Activated CD4-positive, alpha-beta T cell treated with anti-CD3 and anti-CD28 coated beads, Interleukin-2, amount 10 ng/mL, durations not matched to agents 24 days and 14 days (primary cell): ENCODE data around the gene RGPD5. TPM values are rescaled to one million over a fixed set of nuclear protein-coding genes. Genes with fewer than 3 reads are reported as not detected.
"Not testable (repeated sequence)": the region's sequence is repeated elsewhere in the genome, so short reads cannot be mapped to it uniquely, and the experiment has no call there.

Experiments used
- DNase-seq: peaks from one replicate; pipeline ENCODE4 v3.0.0; 2022
- H3K27ac Mint-ChIP-seq: one replicate; pipeline ENCODE4 v1.8.0; 2022; ENCODE audit warnings: mild to moderate bottlenecking, mixed read lengths
- H3K27me3 Mint-ChIP-seq: one replicate; pipeline ENCODE4 v1.8.0; 2022; ENCODE audit warnings: mixed read lengths
- H3K36me3 Mint-ChIP-seq: one replicate; pipeline ENCODE4 v1.8.0; 2022; ENCODE audit warnings: low read depth, mild to moderate bottlenecking, mixed read lengths
- H3K4me1 Mint-ChIP-seq: one replicate; pipeline ENCODE4 v1.8.0; 2021; ENCODE audit warnings: mixed read lengths
- H3K4me3 Mint-ChIP-seq: one replicate; pipeline ENCODE4 v1.8.0; 2022; ENCODE audit warnings: mild to moderate bottlenecking, moderate library complexity, mixed read lengths
- H3K9me3 Mint-ChIP-seq: one replicate; pipeline ENCODE4 v1.8.0; 2021; ENCODE audit warnings: mixed read lengths
- intact Hi-C: fragments of 100-400 bp; cut with micrococcal nuclease; formaldehyde crosslinking; loops from one replicate; pipeline ENCODE4 v1.15.1; 2023
- total RNA-seq: library from RNA; stranded (reverse); gene quantifications from 2 replicates; pipeline ENCODE4 v1.2.3, GENCODE V29; 2022

Gene RGPD5
- total RNA-seq, result 27.8 and 29.7 TPM in 2 replicates

DNA sequence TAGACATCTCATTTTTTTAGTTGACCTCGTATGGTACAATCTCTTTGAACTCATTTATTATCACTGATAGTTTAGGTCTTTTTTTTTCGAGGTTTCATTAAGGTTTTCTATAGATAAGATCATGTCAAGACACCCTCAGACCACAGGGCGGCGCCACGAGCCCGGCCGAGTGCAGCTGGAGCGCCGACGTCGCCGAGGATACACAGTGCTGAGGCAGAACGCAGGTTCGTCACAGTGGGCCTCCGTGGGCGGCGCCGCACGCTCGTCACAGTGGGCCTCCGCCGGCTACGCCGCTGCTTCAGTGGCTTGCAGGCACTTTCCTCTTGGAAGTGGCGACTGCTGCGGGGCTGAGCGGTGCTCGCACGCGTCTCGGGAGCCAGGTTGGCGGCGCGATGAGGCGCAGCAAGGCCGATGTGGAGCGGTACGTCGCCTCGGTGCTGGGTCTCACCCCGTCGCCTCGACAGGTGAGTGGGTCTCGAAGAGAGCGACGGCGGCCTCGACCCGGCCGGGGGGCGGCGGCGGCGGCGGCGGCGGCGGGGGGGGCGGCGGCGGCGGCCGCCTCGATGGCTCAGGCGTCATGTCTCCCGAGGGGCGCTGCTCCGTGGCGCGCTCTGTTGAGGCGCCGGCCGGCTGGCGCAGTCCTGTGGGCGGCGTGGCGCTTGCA, at the start of gene RGPD5:
Gene RGPD5 (plus strand): TSS at position 232 of the 664 bp plus-strand sequence. CDS start 161 bp downstream, at position 393.
- H3K4me3 Mint-ChIP-seq, H3K4me1 Mint-ChIP-seq, H3K27me3 Mint-ChIP-seq, H3K36me3 Mint-ChIP-seq, DNase-seq, H3K9me3 Mint-ChIP-seq, H3K27ac Mint-ChIP-seq, intact Hi-C loops: not testable (repeated sequence)

DNA sequence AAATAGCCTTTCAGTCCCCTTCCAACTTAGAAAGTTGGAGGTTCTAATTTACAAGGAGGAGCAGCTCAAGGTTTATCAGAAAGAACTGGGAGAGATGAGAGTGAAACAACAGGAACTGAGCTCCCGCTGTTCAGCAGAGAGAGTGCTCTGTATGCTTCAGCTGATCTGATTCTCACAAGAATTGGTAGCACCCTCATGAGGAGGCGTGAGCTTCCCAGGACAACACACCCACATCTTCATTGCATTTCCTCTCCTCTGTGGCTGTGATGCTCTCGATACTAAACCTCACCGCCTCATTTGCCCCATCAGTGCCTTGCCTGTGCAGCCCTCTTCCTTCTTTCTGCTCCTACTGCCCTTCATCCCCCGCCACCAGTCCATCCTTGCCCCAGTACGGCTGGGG, 42.5 kb upstream of the RGPD5 start:
- intact Hi-C loops, H3K9me3 Mint-ChIP-seq, H3K4me1 Mint-ChIP-seq, H3K27ac Mint-ChIP-seq, H3K36me3 Mint-ChIP-seq, DNase-seq, H3K27me3 Mint-ChIP-seq, H3K4me3 Mint-ChIP-seq: not testable (repeated sequence)

- H3K27me3 Mint-ChIP-seq, H3K27ac Mint-ChIP-seq, DNase-seq, H3K36me3 Mint-ChIP-seq, H3K9me3 Mint-ChIP-seq, intact Hi-C loops, H3K4me3 Mint-ChIP-seq, H3K4me1 Mint-ChIP-seq: not testable (repeated sequence)
Measured at GRCh38 chr2:109757163-109757824, 36.8 kb upstream of the RGPD5 start.

DNA sequence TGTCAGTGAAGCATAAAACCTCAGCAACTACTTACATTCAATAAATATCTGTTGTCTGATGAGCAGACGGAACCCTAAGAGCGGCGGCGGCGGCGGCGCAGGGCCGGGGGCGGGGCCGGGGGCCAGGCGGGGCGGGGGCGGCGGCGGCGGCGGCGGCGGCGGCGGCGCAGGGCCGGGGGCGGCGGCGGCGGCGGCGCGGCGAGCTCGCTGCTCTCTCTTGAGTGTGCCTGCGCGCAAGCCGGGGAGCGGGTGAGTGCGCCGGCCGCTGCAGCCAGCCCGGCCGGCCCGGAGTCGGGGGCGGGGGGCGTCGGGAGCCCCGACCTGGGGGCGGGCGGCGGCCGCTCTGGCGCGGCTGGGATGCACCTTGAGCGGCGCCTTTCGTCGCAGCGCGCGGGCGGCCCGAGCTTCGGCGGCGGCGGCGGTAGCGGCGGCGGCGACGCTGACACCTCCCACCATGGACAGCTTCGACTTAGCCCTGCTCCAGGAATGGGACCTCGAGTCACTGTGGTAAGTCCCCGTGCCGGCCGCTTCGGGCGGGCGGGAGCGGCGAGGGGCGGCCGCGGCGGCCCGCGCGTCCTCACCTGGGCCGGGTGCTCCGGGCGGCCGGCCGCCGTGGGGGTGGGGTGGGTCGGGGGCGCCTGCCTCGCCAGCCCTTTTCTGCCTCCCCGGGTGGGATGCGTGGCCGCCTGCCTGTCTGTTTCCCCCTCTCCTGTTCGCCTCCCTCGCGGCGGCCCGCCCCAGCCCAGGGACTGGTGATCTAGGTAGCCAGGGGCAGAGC, 33.7 kb upstream of the RGPD5 start:
- H3K27ac Mint-ChIP-seq, H3K36me3 Mint-ChIP-seq, DNase-seq, intact Hi-C loops, H3K4me1 Mint-ChIP-seq, H3K4me3 Mint-ChIP-seq, H3K9me3 Mint-ChIP-seq, H3K27me3 Mint-ChIP-seq: not testable (repeated sequence)

DNA sequence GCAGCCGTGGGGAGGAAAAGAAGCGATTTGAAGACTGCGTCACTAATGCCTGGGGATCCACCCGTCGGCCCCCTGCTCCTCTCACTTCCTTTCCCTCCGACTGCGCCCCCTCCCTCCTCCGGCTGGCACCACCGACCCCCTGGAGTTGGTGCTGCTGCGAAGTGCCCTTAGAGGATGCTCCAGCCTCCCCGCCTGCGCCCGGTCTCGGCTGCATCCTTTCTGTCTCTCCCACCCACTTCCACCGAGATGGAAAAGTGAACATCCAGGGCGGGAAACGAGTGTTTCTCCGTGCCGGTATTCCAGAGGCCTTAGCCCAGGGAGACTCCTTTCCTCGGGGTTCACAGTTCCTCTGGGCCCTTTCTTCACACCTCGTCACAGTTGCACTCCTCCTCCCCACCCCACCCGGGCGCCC, 33.1 kb upstream of the RGPD5 start:
- DNase-seq, H3K9me3 Mint-ChIP-seq, H3K36me3 Mint-ChIP-seq, intact Hi-C loops, H3K27me3 Mint-ChIP-seq, H3K4me3 Mint-ChIP-seq, H3K27ac Mint-ChIP-seq, H3K4me1 Mint-ChIP-seq: not testable (repeated sequence)

GRCh38 chr2:109761976-109762375, 32.1 kb upstream of the RGPD5 start:
- H3K36me3 Mint-ChIP-seq, H3K4me3 Mint-ChIP-seq, H3K27ac Mint-ChIP-seq, H3K4me1 Mint-ChIP-seq, DNase-seq, H3K9me3 Mint-ChIP-seq, intact Hi-C loops: not testable (repeated sequence)
- H3K27me3 Mint-ChIP-seq, result peaks cover 12% of the 10 kb centered on the region

- H3K4me3 Mint-ChIP-seq, H3K36me3 Mint-ChIP-seq, DNase-seq, H3K27ac Mint-ChIP-seq, intact Hi-C loops, H3K9me3 Mint-ChIP-seq, H3K4me1 Mint-ChIP-seq: not testable (repeated sequence)
- peaks cover 12% of the 10 kb centered on the region for H3K27me3 Mint-ChIP-seq
Measured at GRCh38 chr2:109766074-109766473, 28.0 kb upstream of the RGPD5 start.

DNA sequence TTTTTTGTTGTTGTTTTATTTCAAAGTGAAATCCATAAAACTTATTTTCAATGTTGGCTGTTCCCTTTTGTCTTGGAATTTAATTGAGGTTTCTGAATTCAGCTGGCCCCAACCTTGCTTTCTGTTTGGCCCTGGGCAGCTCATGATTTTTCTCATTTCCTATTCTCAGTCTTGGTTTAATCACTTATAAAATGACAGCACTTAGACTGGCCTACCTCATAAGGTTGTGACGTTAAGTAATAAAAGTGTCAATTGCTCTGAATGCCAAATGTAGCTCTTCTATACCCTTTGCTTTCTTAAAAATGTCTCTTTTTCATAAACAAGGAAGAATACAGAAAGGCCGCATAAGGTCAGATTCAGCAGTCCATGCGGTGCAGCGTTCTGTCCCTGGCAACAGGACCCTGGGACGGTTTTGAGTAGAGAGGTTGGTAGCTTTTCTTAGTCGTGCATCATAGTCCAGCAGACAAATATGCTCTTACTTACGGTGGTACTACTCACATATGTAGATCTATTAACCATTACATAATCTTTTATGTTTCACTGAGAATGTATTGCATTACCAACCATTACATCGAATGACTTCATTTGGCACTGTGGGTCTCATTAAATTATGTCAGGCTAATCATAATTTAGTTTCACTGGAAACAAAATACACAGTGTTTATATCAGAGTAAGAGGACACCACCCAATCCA, 27.1 kb upstream of the RGPD5 start:
- intact Hi-C loops, H3K9me3 Mint-ChIP-seq, H3K4me3 Mint-ChIP-seq, DNase-seq, H3K27ac Mint-ChIP-seq, H3K36me3 Mint-ChIP-seq, H3K4me1 Mint-ChIP-seq: not testable (repeated sequence)
- peaks cover 10% of the 10 kb centered on the region for H3K27me3 Mint-ChIP-seq

- H3K27ac Mint-ChIP-seq, intact Hi-C loops, H3K9me3 Mint-ChIP-seq, H3K36me3 Mint-ChIP-seq, H3K4me3 Mint-ChIP-seq, DNase-seq, H3K4me1 Mint-ChIP-seq, H3K27me3 Mint-ChIP-seq: not testable (repeated sequence)
Measured at GRCh38 chr2:109768934-109769333, 25.2 kb upstream of the RGPD5 start.

GRCh38 chr2:109779118-109779517, 15.0 kb upstream of the RGPD5 start:
- H3K36me3 Mint-ChIP-seq, H3K27ac Mint-ChIP-seq, H3K4me3 Mint-ChIP-seq, H3K4me1 Mint-ChIP-seq, H3K9me3 Mint-ChIP-seq, intact Hi-C loops, H3K27me3 Mint-ChIP-seq, DNase-seq: not testable (repeated sequence)

- H3K4me3 Mint-ChIP-seq, H3K4me1 Mint-ChIP-seq, H3K36me3 Mint-ChIP-seq, H3K9me3 Mint-ChIP-seq, DNase-seq, H3K27me3 Mint-ChIP-seq, H3K27ac Mint-ChIP-seq, intact Hi-C loops: not testable (repeated sequence)
Measured at GRCh38 chr2:109781147-109781816, 12.8 kb upstream of the RGPD5 start.

DNA sequence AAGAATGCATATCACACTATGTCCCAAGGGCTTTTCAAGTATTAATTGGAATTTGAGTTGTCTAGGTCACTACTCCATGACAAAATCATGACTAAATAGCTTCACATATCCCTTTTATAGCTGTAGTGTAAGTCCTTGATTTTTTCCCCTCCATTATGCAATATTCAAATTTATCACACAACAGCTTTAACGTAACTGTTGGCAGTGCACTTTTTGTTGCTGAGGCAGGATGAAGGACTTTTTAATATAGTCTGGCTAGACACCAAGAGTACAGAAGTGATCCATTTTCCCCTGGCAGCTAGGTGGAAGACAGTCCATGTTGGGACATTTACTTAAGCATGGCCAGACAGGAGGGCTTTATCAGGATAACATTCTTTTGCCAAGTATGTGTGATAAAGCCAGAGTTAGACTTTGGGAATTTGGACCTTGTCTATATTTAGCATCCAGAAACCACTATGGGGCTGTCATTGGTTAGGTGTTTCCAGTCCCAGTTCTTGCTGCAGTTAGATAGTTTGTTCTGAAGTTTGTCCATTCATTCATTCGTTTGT, 11.6 kb upstream of the RGPD5 start:
- H3K4me1 Mint-ChIP-seq, H3K27me3 Mint-ChIP-seq, H3K36me3 Mint-ChIP-seq, H3K9me3 Mint-ChIP-seq, H3K4me3 Mint-ChIP-seq, intact Hi-C loops, DNase-seq, H3K27ac Mint-ChIP-seq: not testable (repeated sequence)

DNA sequence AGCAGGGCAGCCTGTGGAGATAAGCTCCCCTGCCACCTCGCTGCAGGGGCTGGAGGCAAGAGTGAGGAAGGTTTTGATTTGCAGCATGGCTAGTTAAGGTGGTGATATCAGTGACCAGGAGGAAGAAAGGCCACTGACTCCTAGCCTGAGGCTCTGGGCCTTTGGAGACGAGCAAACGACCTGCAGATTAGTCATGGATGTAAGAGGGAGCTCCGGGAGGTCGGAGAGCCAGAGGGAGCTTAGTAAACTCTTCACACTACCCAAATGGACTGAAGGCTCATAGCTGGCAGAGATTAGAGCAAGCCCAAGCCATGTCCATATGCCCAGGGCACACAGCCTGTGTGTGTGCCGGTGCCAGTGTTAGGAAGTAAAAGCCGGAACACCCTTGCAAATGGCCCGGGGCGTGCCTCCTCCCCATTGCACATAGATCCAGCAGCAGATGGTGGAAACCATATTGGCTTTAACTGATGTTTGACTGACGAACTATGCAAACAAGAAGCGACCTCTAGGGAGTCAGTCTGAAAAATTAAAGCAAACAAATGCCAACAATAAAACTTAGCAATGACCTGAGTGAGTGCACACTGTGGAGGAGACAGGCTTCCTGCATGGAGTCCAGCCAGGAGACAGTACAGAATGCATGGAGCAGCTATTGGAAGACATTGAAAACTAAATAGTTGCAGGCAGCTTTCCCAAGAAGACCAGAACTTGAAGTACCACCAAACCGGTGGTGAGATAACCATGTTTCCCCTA, 2.4 kb upstream of the RGPD5 start:
- H3K27me3 Mint-ChIP-seq, H3K9me3 Mint-ChIP-seq, H3K4me1 Mint-ChIP-seq, DNase-seq, H3K4me3 Mint-ChIP-seq, intact Hi-C loops, H3K27ac Mint-ChIP-seq, H3K36me3 Mint-ChIP-seq: not testable (repeated sequence)
